ENCODE data around the gene PCAT6.
"Not testable (repeated sequence)": the region's sequence is repeated elsewhere in the genome, so short reads cannot be mapped to it uniquely, and the experiment has no call there.

The PCAT6 gene

GRCh38 chr1:202807926-202808757 is 2.6 kb upstream of the PCAT6 start, which contains the start of gene KDM5B:
TSS of gene KDM5B (minus strand) at chr1:202808421. CDS start at chr1:202808305, 116 bp downstream.
- DNase-seq, result peak; percentile 78 to 82

GRCh38 chr1:202809597-202810159 is 1.1 kb upstream of the PCAT6 start:
- DNase-seq, result no peak

- DNase-seq, result no peak
Measured at GRCh38 chr1:202810193-202810614, 550 bp upstream of the PCAT6 start.

GRCh38 chr1:202811296-202812175 is 782 bp downstream of the PCAT6 start:
- DNase-seq, result peak in 1 of 2 experiments; percentile 63

GRCh38 chr1:202812176-202813026 is 1.6 kb downstream of the PCAT6 start:
- no peak for DNase-seq

- DNase-seq, result no peak
Measured at GRCh38 chr1:202815120-202815519, 4.4 kb downstream of the PCAT6 start.

- no peak for DNase-seq
Measured at GRCh38 chr1:202818819-202819218, 8.1 kb downstream of the PCAT6 start.

- DNase-seq, result no peak
Measured at GRCh38 chr1:202821467-202821866, 10.7 kb downstream of the PCAT6 start.

- DNase-seq, result no peak
Measured at GRCh38 chr1:202825748-202826147, 15.0 kb downstream of the PCAT6 start.

- not testable (repeated sequence) for DNase-seq
Measured at GRCh38 chr1:202829223-202829622, 18.5 kb downstream of the PCAT6 start.

- DNase-seq, result no peak
Measured at GRCh38 chr1:202831906-202832305, 21.2 kb downstream of the PCAT6 start.

GRCh38 chr1:202834771-202835547 is 24.2 kb downstream of the PCAT6 start:
- peak; percentile 35 to 60 for DNase-seq

- DNase-seq, result peak in 1 of 2 experiments; percentile 42
Measured at GRCh38 chr1:202835548-202836072, 24.9 kb downstream of the PCAT6 start.

- no peak for DNase-seq
Measured at GRCh38 chr1:202836623-202837403, 26.1 kb downstream of the PCAT6 start.

- no peak for DNase-seq
Measured at GRCh38 chr1:202837746-202838262, 27.1 kb downstream of the PCAT6 start.

GRCh38 chr1:202843081-202843480 is 32.3 kb downstream of the PCAT6 start:
- DNase-seq, result no peak

- no peak for DNase-seq
Measured at GRCh38 chr1:202844259-202844658, 33.5 kb downstream of the PCAT6 start.

GRCh38 chr1:202844935-202845334 is 34.2 kb downstream of the PCAT6 start:
- no peak for DNase-seq

GRCh38 chr1:202848191-202848542 is 37.4 kb downstream of the PCAT6 start:
- DNase-seq, result no peak
